ENCODE results near the gene PACRG.

Gene PACRG

DNA sequence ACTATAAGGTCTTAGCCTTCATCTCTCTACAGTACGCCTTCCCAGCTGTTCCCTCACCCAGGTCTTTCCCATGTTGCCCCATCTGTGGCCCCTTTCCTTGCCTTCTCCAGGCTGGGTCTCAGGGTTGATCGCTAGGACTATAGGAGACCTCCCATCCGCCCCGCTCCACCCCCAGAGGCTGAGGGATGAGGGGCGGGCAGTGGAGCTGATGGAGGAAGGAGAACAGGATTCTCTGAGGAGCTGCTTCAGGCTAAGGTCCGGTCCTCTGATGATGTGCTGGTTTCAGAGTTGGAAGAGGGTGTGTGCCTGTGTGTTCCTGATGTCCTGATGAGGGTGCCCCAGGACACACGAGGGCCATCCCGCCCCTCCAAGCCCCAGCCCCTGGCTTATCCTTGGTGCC is 531.9 kb downstream of the PACRG start:
- DNase-seq, result no peak

DNA sequence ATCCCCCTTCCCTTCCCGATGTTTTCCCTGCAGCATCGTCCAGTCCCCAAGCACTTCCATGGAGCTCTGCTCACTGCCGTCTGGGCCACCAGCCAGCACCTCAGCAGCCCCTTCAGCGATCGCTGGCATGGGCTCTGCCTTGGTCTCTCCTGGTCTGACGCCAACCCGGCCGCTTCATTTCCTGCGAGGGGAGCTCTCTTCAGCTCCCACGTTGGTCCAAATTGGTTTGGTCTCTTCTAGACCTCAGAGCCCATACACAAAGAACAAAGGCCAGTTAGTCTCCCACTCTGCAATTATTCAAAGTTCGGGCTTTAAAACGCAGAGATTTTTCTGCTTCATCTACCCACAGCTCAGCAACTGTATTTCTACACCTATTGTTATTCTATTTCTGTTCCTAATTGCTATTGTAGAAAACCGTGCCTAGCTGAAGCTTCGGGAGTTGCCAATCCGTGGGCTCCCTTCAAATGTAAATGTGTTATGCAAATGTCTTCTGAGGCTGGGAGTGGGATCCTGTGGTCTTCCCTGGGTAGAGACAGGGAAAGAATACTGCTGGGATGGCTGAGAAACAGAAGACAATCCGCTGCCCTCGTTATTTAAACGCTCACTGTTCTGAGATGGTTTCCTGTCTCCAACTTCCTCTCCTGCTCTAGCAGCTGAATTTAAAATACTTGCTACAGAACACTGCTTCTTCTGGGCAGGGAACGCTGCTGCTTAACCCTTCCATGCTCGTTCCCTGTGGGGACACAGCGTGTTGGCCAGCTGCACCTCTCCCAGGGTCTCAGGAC is 532.5 kb downstream of the PACRG start:
- no peak for DNase-seq

DNA sequence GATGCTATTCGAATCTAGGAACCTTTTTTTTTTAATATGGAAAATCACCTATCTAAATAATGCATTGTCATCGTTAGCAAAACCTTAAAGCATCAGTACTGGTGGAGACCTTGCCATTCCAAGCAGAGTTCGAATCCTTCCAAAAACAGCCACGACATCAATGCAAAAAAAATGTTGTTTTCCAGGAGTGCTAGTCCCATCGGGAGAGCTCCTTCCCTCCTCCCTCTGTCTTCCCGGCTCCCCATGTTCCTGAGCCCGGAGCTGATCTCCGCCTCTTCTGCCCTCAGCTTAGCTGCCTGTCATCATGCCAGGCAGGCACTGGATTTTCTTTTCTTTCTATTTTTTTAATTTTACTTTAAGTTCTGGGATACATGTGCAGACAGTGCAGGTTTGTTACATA is 533.1 kb downstream of the PACRG start:
- DNase-seq, result no peak

DNA sequence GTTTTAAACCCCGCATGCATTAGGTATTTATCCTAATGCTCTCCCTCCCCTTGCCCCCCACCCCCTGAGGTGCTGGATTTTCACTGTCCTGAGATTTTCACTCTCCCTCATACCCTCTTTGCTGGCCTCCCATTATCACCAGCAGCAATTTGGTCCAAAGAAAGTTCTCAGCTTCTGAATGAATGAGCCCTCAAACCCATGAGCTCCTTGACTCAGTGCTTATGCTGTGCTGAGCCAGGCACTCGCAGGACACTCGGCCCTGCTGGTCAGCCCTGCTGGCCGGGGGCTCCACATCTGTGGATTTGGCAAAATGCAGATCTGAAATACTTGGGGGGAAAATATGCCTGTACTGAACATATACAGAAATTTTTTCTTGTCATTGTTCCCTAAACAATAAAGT is 533.6 kb downstream of the PACRG start:
- DNase-seq, result no peak

DNA sequence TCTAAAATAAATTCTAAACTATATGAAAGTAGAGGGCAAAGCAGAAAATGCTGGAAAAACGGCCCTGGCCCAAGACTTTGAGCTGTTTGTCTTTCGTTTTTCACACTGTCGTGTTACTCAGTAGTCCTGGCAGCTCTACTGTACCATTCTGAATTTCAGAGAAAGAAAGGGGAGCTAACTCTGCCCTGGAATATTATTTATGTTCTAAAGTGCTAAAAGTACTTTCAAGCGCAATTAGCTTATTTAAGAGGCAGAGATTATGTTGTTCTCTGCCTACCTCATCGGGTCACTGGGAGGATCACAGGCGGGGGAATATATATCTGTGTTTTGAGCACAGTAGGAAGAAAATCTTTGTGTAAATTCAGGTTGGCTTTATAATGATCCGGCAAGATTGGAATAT is 534.3 kb downstream of the PACRG start:
- DNase-seq, result no peak

GRCh38 chr6:163263196-163263595 is 535.4 kb downstream of the PACRG start:
- no peak for DNase-seq

DNA sequence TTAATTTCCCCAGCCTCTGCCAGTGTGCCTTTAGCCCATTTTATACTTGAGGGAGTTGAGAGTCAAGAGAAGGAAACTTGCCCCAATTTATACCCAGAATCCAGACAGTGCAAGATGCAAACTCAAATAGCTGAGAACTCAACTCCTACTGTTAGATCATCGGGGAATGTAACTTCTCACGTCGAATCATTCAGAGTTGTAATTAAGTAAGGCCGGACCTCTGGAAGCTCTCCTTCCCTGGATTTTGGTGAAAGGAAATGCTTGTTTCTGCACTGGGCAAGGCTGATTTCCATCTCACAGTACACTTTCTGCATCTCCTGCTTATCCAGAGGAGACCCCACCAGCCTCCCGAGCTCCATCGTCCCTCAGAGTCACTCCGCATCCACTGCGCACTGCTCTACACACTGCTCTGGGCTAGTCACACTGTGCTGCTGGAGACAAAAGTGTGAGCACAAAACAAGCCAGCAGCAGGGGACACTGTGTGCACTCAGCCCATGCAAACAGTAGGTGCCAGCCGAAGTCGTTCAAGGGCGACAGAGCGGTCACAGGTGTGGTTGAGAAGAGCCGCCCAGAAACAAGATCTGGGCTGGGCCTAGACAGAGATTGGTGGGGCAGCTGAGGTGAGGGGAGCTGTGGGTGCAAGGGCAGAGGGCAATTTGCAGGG is 536.4 kb downstream of the PACRG start:
- DNase-seq, result no peak

GRCh38 chr6:163264662-163265035 is 536.9 kb downstream of the PACRG start:
- DNase-seq, result no peak

DNA sequence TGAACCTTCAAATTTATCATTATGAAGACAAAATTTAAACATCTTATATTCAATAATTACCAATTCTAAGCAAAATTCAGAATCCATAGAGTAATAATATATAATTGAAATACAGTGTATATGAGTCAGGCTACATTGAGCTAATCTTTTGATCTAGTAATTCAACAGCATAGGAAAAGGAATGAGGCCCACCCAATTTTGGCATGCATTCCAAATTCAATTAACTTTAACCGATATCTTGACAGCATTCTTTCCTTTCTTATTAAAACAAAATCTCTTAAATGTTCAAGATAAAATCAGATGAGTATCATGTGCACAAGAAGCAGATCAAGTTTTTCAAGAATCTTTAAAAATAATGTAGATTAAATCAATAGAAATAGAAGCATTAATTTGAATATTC is 553.9 kb downstream of the PACRG start:
- DNase-seq, result no peak

DNA sequence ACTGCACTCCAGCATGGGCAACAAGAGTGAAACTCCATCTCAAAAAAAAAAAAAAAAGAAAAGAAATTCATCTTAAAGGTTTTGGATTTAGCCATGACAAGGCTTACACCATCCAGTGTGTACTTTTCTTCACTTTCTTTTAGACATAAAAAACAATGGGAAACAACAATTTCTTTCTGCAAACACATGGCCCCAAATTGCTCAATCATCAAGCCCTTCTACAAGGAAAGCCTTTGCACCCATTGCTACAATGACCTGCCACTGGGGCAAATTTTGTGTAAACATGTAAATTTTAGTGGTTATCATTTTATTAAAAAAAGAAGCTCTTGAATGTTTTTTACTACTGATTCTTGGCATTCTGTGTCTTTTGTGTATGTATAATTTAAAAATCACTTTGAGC is 554.9 kb downstream of the PACRG start:
- DNase-seq, result no peak

DNA sequence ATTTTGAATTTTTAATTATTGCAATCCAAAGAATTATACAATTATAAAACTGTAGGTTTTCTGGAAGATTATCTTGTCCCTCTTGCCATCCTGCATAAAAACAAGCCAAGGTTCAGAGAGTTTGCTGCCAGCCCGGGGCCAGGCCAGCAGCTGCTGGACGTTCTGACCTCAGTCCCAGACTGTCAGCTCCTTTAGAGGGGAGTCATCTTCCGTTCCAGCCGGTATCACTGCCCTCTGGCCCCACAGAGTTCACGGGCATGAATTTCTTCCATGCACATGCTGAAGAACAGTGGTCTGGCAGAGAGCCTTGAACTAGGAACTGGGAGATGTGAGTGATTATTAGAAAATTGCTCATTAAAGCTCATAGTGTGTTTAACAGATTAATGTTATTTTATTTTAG is 556.4 kb downstream of the PACRG start:
- no peak for DNase-seq

DNA sequence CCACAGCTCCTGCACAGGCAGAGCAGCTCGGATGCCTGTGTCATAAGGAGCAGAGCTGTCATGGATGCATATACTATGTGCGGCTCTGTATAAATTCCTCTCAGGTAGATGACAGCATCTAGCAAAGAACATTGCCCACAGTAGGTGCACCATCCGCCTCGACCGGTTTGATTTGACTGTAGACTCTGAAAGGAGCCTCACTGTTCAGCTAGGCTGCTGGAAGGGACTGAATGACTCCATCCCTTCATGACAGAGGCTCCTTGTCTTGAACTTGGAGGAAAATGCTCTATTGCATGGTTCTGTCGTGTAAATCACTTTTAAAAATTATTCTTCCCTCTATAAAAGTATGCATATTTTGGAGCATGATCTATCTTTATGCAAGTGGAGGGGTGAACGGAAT is 557.9 kb downstream of the PACRG start:
- DNase-seq, result no peak

DNA sequence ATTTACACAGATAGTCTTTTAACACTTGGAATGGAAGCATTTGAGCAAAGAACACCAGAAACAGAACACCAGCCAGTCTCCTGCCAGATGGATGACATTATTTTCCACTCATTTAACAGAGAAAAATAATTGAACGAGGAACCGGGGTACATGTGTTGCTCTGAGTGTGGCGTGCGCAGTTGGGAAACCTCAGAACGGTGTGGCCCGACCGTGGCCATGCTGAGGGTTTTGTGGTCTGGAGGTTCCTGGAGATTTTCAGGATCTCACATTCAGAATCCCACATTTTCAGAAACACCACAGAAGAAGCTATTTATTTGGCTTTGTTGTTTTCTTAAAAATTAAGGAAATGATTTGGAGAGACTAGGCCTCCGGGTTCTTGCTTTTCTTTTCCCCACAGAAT is 559.9 kb downstream of the PACRG start:
- DNase-seq, result no peak

DNA sequence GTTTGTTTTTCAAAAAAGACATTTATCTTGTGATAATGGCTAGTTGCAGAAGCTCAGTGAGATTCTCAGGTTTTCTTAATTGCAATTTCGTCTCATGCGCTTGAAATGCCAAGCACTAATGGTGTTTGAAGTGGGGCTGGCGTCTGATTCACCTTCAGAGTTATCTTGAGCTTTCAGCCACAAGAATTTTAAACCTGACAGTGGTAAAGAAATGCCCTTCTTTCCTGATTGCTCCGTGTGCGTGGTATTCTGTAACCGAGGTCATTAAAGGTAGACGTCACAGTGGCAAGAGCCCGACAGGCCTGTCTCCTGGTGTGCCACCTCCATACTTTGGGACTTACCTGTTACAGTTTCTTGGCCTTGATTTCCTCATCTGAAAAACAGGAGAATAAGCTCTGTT is 560.3 kb downstream of the PACRG start:
- no peak for DNase-seq

DNA sequence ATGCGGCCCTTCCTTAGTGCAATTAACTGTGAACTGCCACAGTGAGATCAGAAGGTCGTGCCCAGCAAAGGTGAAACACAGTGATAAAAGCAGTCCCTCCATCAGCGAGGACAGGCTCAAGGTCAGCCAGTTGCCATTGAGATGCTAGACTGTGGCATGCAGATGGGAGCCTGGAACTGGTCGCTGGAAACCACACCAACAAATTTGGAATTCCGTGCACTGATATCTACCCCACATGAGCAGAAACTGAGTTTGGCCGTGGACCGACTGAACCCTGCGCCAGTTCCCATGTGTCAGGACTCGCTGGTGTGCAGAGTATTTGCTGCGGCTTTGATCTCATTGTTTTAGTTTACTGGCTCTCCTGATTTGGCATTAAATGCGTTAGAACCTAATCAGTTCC is 561.1 kb downstream of the PACRG start:
- no peak for DNase-seq

DNA sequence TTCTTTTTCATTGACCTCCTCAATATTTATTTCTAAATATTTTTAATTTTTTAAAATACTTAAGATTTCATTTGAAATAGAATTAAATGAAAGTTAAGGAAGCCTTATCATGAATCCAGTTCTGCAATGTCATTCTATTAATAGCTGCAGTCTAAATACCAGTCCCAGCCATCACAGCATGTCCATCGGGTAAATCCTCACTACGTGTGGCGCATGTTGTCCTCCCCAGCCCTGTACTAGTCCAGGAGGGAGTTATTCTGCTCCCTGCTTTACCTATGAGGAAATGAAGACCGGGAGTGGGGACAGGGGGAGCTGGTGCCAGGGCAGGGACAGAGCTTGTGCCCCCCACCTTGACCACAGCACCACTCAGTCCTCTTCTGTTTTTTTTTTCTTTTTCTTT is 561.7 kb downstream of the PACRG start:
- no peak for DNase-seq

GRCh38 chr6:163290545-163291274 is 562.9 kb downstream of the PACRG start:
- DNase-seq, result no peak

- DNase-seq, result no peak
These were observed 563.8 kb downstream of the PACRG start for GRCh38 chr6:163291622-163292021.

DNA sequence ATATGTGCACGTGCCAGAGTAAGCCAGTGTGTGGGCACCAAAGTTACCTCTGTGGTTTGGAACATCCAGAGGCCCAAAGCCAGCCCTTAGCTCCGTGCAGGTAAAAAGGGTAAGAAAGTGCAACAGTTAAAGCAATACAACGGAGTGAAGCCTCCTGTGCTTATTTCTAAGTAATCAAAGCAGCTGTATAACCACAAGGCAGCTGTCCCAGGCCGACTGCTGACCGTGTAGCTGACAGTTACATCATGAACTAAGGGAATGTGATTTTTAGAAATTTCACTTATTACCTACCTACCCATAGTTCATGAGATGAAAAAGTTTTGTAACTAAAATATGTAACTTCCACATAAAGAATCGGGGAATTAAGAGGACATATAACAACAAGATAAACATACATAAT is 565.5 kb downstream of the PACRG start:
- DNase-seq, result no peak

- no peak for DNase-seq
These were observed 567.0 kb downstream of the PACRG start for GRCh38 chr6:163294734-163295133.

DNA sequence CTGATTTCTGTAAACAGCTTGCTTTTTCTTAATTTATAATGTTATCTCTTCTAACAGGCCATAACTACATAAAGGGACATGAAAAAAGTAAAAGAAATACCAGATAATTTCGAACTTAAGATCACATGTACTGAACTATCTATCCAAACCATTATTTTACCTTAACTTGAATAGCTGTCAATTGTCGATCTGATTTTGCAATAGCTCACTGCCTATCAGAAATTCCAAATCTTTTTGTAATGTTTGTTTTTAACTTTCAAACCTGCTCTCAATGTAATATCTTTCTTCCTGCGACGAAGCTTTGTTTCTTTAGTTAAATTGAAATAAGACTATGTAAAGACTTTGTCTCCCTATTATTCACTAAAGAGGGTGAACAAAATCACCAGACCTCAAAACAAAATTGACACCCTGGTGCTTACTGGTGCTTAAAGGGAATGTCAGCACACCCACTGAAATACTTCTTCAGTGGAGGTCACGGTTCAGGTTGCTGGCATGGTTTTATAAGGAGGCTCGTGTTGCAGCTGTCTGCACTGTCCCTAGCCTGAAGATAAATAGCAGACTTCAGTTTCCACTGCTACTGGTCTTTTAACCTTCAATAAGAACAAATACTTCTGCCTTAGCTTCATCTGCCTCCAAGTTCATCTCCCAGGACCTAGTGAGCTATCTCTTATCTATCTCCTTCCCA is 569.2 kb downstream of the PACRG start:
- DNase-seq, result no peak

DNA sequence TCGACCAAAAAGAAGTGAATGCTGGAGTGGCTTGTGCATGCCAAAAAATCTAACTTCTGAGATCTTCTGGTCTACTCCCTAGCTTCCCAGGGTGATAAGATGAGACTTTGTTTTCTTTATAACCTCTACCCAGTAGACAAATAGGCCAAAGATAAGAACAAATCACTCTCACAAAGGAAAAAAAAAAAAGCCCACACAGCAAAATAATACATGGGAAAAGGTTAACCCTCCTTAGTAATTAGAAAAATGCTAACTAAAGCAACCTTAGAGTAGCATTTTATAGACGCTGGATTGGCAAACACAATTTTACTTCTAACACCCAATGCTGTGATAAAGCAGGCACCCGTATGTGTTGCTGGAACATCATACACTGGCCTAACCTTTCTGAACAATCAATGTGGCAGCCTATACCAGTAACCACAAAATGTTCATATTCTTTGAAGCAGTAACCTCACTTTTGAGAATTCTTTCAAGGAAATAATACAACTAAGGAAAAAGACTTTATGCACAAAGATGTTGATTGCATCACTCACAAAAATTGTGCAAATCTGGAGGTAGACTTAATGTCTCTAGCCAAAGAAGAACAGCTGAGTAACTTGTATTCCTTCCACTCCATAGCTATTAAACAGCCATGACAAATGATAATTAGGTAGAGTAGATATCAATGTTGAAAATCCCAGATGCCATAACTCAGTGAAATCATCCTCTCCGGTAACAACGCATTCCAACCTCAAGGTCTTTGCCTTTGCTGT is 570.5 kb downstream of the PACRG start:
- DNase-seq, result no peak

DNA sequence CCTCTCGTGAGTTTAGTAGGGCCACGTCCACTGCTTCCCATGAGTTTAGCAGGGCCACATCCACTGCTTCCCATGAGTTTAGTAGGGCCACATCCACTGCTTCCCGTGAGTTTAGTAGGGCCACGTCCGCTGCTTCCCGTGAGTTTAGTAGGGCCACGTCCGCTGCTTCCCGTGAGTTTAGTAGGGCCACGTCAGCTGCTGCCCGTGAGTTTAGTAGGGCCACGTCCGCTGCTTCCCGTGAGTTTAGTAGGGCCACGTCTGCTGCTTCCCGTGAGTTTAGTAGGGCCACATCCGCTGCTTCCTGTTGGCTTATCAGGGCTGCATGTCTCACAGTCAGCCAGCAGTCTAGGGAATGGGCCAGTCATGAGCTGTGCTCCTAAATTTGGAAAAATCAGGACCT is 573.1 kb downstream of the PACRG start:
- no peak for DNase-seq

All from NCI-H2171 (cell line).